SK-N-MC (cell line): ENCODE measurements around the gene ULK2.

Experiments
- EZH2 ChIP-seq: fragments of 200-600 bp; sonication (generic); IDR thresholded peaks from one replicate; pipeline ENCODE4 v1.6.1; 2017; ENCODE audit warnings: antibody characterized with exemption
- FOXP2 ChIP-seq: optimal IDR thresholded peaks from 2 replicates; pipeline ENCODE3; 2011; ENCODE audit warnings: mild to moderate bottlenecking, moderate library complexity; ENCODE audit not compliant: insufficient read depth; ENCODE audit errors: extremely low read length, control extremely low read depth
- POLR2AphosphoS5 ChIP-seq: IDR thresholded peaks from 2 replicates; pipeline ENCODE4 v1.6.1; 2012; ENCODE audit warnings: mild to moderate bottlenecking, low read depth, low read length, borderline replicate concordance

GRCh38 chr17:19757536-19758180, 110.1 kb downstream of the ULK2 start:
- TF ChIP-seq EZH2: no peak
- TF ChIP-seq POLR2AphosphoS5: no peak
- no peak for TF ChIP-seq FOXP2
